ENCODE measurements around the gene ZSWIM8.
"Not testable (repeated sequence)": the region's sequence is repeated elsewhere in the genome, so short reads cannot be mapped to it uniquely, and the experiment has no call there.

Gene ZSWIM8

DNA sequence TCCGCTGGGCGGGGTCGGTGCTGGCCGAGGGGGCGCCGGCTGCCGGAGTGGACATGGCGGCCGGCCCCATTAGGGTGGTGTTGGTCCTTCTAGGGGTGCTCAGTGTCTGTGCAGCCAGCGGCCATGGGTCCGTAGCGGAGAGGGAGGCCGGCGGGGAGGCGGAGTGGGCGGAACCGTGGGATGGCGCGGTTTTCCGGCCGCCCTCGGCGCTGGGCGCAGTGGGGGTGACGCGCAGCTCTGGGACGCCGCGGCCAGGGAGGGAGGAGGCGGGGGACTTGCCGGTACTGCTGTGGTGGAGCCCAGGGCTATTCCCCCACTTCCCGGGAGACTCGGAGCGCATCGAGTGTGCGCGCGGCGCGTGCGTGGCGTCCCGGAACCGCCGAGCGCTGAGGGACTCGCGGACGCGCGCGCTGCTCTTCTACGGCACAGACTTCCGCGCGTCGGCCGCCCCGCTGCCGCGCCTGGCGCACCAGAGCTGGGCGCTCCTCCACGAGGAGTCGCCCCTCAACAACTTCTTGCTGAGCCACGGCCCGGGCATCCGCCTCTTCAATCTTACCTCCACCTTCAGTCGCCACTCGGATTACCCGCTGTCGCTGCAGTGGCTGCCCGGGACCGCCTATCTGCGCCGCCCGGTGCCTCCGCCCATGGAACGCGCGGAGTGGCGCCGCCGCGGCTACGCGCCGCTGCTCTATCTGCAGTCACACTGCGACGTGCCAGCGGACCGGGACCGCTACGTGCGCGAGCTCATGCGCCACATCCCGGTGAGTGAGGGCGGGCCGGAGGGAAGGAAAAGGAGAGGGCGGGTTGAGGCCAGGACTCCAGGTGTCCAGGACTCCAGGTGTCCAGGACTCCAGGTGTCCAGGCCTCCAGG is 12.9 kb upstream of the ZSWIM8 start:
- DNase-seq, result peak; percentile 55 to 82 (median 66)

DNA sequence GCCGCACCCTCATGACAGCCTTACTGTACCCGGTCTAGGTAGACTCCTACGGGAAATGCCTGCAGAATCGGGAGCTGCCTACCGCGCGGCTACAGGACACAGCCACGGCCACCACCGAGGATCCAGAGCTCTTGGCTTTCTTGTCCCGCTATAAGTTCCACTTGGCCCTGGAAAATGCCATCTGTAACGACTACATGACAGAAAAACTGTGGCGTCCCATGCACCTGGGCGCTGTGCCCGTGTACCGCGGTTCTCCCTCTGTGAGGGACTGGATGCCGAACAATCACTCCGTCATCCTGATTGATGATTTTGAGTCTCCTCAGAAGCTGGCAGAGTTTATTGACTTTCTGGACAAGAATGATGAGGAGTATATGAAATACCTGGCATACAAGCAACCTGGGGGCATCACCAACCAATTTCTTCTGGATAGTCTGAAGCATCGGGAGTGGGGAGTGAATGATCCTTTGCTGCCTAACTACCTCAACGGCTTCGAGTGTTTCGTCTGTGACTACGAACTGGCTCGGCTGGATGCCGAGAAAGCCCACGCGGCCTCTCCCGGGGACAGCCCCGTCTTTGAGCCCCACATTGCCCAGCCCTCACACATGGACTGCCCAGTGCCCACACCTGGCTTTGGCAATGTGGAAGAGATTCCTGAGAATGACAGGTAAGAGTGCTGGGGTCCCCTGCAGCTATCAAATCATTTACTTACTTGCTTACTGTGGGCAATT is 12.1 kb upstream of the ZSWIM8 start:
- peak in 1 of 4 experiments; percentile 12 for DNase-seq

DNA sequence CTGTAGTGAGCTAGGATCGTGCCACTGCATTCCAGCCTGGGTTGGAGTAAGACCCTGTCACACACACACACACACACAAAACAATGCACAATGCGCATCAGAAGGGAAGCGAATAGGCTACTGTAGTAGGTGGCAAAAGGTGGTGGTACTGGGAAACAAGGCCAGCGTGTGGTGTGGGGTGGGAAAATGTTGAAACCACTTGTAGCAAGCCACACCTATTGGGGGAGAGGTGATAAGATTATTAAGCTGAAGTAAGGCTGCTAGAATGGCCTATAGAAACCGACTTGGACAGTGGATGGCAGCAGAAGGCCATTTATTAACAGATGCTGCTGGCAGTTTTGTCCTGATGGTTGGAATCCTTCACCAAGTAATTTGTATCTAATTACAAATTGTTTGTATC is 10.8 kb upstream of the ZSWIM8 start:
- DNase-seq, result no peak

DNA sequence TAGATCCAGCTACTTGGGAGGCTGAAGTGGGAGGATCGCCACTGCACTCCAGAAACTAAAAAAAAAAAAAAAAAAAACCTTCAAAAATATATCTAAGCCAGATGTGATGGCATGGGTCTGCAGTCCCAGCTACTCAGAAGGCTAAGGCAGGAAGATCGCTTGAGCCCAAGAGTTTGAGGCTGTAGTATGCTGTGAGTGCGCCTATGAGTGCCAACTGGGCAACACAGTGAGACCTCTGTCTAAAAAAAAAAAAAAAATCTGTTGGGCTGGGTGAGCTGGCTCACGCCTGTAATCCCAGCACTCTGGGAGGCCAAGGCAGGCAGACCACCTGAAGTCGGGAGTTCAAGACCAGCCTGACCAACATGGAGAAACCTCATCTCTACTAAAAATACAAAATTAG is 6.4 kb upstream of the ZSWIM8 start:
- no peak for DNase-seq

DNA sequence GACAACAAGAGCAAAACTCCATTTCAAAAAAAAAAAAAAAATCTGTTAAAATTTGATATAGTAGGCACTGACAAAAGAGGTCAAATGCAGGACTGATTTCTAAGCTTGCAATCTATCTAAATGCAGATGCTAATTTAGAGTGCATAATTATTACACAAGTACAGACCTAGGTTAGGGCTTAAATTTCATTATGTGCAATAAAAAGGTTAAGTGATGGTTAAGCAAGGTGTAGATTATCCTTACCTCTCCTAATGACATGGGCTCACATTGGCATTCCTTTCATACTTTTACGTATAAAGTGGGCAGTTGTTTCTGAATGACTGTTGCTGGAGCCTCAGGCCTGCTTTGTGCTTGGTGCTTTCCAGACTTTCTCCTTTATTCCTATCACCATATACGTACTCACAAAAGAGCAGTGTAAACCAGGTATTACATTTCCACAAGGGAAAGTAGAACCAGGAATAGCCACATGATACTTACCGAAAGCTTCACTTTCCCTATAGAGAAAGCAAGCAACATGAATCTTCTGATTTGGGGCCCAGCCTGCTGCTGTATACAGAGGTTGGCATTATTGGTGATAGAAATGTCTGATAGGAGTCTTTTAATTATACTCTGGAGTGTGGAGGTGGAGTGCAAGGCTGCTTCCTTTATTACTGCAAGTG is 5.7 kb upstream of the ZSWIM8 start:
- no peak for DNase-seq

DNA sequence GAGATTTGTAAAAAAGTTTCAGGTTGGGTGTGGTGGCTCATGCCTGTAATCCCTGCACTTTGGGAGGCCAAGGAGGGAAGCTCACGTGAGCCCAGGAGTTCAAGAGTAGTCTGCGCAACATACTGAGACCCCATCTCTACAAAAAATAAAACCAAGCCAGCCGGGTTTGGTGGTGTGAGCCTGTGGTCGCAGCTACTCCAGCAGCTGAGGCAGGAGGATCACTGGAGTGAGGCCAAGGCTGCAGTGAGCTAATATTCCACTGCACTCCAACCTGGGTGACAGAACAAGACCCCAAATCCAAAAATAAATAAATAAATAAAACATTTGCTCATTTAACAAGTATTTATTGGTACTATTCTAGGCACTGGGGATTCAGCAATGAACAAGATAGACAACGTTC is 5.1 kb upstream of the ZSWIM8 start:
- no peak for DNase-seq

DNA sequence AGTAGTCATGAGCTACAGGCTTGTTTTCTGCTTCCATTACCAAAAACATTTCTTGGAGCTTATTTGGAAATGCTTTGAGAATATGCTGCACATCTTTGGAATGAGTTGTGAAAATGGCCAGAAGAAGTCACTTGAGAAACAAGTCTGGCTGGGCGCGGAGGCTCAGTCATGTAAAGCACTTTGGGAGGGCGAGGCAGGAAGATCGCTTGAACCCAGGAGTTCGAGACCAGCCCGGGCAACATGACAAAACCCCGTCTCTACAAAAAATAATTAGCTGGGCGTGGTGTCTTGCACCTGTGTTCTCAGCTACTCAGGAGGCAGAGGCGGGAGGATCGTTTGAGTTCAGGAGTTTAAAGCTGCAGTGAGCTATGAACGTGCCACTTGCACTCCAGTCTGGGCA is 4.4 kb upstream of the ZSWIM8 start:
- no peak for DNase-seq

DNA sequence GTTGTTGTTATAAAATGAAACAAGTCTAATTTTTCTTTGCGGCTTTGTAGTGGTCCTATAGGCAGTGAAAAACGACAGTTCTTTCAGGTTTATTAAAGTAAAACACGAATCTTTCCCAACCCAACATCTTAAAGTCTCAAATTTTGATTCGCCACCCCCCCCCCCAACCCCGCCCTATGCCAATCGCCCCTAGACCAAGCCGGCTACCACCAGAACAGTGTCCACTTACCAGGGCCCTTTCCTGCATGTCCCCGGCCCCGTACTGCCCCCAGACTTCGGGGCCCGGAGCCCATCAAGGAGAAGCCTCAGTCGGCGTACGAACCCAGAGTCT is 3.9 kb upstream of the ZSWIM8 start:
- DNase-seq, result no peak

DNA sequence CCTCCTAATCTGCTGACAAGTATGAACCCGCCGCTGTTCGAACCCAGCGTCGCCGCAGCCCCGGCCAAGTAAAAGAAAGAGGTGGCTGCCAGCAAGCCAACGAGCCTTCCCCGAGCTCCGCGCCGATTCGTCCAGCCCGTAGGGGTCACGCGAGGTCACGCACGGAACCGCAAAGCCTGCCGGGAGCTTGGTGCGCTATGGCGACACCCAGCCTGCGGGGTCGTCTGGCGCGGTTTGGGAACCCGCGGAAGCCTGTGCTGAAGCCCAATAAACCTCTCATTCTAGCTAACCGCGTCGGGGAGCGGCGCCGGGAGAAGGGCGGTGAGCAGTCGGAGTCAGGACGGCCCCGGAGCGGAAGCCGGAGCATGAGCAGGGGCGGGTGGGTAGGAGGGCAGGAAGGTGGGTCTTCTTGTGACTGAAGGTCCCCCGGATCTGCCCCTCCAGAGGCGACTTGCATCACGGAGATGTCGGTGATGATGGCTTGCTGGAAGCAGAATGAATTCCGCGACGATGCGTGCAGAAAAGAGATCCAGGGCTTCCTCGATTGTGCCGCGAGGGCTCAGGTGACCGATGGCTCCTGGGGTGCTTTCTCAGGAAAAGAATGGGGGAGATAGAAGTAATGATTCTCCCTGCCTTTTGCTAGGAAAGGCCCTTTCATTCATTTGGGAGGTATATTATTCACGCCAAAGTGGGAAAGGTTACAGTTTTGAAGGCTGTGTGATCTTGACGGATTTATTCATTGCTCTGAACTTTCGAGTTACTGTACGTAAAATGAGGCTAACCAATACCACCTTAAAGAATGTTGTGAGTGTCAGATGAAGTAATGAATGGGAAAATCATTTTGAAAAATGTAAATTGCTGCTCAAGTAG is 3.3 kb upstream of the ZSWIM8 start, which contains the start of gene CHCHD1:
Gene CHCHD1 (plus strand): TSS at position 170 of the 870 bp plus-strand sequence. CDS start 28 bp downstream, at position 198.
- peak; percentile 74 to 89 (median 82) for DNase-seq

DNA sequence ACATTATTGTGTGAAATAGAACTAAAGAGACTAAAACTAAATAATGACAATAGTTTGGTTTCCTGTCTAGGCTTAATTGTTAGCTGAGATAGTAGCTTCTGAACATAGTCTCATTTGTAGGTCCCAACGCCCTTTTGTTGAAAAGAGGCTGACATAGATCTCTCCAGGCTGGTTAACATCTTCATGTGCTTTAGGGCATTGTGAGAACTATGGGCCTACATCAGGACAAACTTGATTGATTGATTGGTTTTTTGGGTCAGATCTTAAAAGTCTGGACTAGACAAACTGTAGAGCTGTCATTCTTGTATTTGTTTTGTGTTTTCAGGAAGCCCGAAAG is 2.7 kb upstream of the ZSWIM8 start:
- no peak for DNase-seq

DNA sequence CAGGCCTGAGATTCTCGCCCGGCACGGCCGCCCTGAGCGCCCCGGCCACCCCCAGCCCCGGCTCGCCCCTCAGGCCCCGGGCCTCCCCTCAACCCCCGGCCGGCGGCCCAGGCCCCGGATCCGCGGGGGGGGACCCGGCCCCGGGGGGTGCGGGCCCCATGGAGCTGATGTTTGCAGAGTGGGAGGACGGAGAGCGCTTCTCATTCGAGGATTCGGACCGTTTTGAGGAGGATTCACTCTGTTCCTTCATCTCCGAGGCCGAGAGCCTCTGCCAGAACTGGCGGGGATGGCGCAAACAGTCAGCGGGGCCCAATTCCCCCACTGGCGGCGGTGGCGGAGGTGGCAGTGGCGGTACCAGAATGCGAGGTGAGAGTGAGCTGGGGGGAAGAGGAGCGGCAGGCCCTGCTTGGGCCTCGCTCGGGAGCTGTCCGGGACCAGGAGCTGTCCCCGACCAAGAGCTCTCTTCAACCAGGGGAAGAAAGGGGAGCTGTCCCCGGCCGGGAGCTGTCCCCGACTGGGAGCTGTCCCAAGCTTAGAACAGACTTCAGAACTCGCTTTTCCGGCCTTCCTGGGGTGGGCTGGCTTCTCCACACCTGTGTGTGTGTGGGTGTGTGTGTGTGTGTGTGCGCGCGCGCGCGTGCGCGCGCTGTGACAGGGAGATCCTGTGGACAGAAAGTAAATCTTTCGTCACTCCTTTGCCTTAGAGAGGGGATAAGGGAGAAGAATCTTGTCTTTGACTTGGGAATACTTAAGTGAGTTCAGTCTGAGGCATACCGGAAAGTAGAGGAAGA is 510 bp downstream of the ZSWIM8 start:
- DNase-seq, result peak in 2 of 4 experiments; percentile 43 to 44

DNA sequence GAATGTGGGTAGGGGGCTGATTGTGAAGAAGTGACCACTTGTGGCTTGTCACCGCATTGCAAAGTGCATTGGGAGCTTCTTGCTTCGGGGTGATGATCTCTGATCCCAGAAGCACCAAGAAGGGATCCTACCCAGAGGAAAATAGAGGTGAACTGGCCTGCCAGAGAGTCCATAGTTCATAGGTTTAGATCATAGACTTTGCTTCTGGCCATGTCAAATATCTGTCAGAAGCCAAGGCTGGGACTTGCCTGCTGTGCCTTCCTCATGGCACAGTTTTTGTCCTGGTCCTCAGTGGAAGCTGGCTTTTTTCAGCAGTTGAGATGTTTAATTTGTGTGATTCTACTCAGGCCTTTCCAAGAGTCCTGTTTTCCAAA is 1.1 kb downstream of the ZSWIM8 start:
- no peak for DNase-seq

DNA sequence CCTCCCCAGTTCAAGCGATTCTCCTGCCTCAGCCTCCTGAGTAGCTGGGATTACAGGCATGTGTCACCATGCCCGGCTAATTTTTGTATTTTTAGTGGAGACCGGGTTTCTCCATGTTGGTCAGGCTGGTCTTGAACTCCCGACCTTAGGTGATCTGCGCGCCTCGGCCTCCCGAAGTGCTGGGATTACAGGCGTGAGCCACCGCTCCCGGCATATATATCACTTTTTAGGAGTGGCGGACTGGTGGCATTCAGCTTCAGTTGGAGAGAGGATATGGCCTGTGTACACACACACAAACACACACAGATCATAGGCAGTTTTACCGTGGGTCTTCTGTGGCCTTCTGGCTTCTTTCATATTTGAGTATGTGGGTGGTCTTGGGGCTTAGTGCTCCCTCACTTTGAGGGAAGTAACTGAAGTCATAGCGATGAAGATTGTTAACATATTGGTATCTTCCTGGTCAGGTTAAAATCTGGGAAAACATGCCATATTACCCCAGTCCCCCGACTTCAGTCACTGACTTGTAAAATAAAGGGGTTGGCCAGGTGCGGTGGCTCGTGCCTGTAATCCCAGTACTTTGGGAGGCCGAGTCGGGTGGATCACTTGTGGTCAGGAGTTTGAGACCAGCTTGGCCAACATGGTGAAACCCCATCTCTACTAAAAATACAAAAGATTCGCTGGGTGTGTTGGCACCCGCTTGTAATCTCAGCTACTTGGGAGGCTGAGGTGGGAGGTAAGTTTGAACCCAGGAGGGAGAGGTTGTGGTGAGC is 1.8 kb downstream of the ZSWIM8 start:
- DNase-seq, result not testable (repeated sequence)

DNA sequence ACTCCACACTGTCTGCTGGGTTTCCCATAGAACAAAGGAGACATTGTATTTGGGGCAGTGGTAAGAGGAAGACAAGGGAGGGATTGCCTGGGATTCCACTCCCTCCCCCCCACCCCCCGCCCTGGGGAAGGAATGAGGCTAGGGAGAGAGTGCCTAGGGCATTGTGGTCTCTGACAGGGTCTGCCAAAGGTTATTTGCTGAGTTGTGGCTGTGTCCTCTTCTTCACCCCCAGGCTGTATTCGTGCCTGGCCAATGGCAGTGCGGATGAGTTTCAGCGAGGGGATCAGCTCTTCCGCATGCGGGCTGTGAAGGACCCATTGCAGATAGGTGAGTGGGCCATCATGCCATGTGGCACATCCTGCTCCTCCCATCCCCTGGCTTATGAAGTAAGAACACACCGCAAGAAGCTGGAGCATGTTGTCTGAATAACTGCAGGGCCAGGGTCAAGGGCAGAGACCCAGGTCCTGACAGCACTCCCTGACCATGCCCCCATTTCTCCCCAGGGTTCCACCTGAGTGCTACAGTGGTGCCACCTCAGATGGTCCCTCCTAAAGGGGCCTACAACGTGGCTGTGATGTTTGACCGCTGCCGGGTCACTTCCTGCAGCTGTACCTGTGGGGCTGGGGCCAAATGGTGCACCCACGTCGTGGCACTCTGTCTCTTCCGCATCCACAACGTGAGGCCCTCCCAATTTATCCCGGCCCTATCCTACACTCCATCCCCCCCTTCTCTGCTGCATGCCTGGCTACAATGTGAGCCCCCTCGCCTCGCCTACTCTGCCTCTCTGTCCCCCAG is 3.7 kb downstream of the ZSWIM8 start:
- DNase-seq, result no peak

DNA sequence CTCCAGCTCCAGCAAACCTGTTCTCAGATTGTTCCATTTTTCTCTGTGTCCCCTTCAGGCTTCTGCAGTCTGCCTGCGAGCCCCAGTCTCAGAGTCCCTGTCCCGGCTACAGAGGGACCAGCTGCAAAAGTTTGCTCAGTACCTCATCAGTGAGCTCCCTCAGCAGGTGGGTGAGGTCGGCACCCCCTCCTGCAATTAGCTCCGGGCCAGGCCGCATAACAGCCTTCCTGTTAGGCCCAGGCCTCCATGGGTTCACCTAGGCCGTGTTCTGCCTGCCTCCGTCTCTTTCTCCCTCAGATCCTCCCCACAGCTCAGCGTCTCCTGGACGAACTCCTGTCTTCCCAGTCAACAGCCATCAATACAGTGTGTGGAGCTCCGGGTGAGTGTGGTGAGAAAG is 4.3 kb downstream of the ZSWIM8 start:
- DNase-seq, result no peak

DNA sequence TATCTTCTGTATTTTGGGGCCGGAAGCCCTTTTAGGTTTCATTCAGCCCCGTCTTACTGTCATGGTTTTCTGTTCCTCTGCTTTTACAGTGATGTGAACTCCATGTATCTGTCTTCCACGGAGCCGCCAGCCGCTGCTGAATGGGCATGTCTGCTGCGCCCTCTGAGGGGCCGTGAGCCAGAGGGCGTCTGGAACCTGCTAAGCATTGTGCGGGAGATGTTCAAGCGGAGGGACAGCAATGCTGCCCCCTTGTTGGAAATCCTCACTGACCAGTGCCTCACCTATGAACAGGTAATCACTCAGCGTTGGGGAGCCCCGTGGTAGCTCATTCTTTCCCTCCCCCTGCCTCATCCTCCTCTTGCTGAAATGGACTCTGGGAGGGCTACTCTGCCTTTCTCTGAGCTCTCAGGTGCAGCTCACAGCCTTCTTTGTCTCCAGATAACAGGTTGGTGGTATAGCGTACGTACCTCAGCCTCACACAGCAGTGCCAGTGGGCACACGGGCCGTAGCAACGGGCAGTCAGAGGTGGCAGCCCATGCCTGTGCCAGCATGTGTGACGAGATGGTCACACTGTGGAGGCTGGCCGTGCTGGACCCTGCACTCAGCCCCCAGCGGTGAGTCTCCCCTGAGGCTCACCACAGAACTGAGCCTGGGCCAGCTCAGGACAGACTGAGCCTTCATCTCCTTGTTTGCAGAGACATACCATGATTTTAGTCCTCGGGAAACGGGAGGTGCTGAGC is 5.7 kb downstream of the ZSWIM8 start:
- DNase-seq, result no peak

DNA sequence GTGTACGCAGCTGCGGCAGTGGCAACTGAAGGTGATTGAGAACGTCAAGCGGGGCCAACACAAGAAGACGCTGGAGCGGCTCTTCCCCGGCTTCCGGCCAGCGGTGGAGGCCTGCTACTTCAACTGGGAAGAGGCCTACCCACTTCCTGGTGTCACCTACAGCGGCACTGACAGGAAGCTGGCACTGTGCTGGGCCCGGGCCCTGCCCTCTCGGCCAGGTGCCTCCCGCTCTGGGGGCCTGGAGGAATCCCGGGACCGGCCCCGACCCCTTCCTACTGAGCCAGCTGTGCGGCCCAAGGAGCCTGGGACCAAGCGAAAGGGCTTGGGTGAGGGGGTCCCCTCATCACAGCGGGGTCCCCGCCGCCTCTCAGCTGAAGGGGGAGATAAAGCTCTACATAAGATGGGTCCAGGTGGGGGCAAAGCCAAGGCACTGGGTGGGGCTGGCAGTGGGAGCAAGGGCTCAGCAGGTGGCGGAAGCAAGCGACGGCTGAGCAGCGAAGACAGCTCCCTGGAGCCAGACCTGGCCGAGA is 6.5 kb downstream of the ZSWIM8 start:
- DNase-seq, result no peak

DNA sequence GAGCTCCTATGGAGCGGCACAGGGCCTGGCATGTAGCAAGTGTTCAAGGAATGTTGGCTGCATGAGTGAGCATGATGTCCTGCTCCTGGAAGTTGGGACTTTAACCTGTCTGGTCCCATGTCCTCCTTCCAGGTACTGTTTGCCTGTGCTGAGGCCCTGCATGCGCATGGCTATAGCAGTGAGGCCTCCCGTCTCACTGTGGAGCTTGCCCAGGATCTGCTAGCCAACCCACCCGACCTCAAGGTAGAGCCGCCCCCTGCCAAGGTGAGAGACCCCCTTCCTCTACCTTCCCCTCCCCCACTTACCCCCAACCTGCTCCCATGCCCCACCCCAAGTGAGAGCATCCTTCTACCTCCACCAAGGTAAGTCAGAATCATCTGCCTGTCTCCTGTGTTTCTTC is 8.1 kb downstream of the ZSWIM8 start:
- no peak for DNase-seq

DNA sequence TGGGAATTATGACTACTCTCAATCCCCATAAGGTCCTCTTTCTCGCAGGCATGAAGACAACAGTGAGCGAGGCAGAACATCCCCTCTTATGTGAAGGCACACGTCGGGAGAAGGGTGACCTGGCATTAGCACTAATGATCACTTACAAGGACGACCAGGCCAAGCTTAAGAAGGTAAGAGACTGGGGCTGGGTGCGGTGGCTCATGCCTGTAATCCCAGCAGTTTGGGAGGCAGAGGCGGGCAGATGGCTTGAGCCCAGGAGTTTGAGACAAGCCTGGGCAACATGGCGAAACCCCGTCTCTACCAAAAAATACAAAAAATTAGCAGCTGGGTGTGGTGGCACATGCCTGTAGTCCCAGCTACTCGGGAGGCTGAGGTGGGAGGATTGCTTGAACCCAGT is 10.1 kb downstream of the ZSWIM8 start:
- not testable (repeated sequence) for DNase-seq
